GM19025 (cell line): ENCODE data around the gene UBAP1L.
"Not testable (repeated sequence)": the region's sequence is repeated elsewhere in the genome, so short reads cannot be mapped to it uniquely, and the experiment has no call there.

Experiments
- ATAC-seq: cut with Tn5 transposase; IDR thresholded peaks from one replicate; pipeline ENCODE4 v1.9.1; 2021; ENCODE audit warnings: mild to moderate bottlenecking, low read depth, moderate library complexity; ENCODE audit not compliant: unreplicated experiment

UBAP1L gene

GRCh38 chr15:65101411-65101890, 13.5 kb downstream of the UBAP1L start:
- no peak for ATAC-seq

- no peak for ATAC-seq
Measured at GRCh38 chr15:65100442-65100841, 14.6 kb downstream of the UBAP1L start.

GRCh38 chr15:65099801-65100200, 15.2 kb downstream of the UBAP1L start:
- not testable (repeated sequence) for ATAC-seq

DNA sequence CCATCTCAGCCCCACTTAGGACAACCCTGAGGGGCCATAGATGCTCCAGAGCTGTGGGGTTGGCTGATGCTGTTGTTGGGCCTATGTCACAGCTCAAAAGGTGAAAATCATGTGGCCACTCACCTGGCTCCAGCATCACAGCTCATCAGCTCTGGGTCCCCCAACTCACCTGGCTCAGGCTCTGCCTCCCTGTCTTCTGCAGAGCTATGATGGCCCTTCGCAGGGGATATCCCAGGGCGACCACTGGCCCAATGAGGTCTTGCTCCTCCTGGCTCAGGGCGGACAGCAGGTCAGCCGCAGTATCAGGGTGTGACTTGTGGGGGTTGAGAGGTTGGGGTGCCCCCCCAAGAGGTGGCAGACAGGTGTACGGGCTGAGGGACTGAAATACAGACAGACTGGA, 15.7 kb downstream of the UBAP1L start:
- ATAC-seq: no peak

DNA sequence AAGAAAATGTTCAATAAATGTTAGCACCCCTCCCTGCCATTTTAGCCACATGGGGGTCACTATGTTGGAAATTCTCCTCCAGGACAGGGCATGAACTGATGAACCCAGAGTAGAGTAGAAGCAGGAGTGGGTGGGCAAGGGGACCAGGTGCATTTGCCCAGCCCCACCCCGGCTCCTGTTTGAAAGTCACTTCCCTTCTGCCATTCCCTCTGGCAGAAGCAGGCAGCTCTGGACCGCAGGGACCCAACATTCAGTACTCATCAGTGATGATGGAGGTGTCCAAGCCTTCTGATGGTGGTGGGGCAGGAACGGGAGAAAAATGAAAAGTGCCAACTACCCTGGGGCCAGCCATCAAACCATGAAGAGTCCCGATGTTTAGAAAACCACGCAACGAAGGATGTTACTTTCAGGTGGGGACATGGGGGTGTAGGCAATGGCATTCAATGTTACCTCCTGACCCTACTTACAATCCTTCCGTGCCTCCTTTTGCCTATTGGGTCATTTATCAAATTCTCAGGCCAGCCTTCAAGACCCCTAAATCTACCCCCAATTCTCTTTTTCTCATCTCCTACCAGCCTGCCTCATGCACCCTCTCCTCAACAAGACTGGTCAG, 17.2 kb downstream of the UBAP1L start:
- no peak for ATAC-seq

DNA sequence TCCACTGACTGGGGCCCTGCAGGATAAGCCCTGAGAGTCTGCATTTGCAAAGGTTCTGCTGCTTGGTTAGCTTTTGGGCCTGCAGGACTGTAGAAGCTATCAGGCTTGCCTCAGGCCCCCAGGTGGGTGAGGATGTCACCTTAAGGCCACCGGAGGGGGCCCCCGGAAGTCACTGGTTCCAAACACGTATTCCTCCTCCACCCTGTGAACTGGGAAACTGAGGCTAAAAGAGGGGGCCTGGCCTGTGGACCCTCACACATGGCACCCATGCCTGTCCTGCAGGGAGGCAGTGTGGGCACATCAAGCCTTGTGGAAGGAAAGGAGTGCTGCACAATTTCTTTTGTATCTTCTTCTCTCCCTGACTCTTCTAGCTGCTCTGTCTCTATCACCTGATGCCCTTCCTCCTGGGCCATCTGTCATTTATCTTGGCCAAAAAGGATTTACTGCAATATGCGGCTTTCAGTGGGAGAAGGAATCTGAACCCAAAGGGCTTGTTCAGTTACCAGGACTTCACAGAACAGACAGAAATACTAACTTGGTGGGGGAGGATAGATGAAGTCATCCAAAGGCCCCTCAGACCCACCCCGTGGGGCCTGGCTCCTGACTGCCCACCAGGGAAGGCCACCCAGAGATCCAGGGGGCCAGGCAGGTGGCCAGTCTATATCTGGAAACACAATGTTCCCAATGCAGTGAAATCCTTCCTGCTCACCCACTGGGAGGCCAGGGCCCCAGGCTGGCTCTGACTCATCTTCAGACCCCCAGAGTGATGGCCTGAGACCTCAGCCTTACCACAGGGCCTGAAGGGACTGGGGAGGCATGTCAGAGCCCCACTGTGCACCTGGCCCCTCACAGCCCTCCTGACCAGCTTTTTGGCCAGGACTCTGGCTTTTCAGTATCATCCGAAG, 18.3 kb downstream of the UBAP1L start:
- no peak for ATAC-seq

DNA sequence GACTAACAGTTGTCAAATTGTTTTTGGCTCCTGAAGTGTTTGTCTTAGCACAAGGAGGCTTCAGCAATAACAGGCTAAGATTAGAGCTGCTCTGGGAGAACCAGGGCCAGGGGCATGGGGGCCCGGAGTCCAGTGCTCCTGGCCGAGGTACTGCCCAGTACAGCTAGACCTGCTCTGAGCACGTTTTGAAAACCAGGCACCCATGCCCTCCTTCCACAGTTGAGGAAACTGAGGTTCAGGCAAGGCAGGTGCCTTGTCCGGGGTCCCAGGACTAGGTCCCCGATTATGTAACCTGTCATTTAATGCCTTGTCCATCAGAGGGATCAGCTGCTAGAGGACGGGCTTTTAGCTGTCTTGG, 19.3 kb downstream of the UBAP1L start:
- no peak for ATAC-seq

DNA sequence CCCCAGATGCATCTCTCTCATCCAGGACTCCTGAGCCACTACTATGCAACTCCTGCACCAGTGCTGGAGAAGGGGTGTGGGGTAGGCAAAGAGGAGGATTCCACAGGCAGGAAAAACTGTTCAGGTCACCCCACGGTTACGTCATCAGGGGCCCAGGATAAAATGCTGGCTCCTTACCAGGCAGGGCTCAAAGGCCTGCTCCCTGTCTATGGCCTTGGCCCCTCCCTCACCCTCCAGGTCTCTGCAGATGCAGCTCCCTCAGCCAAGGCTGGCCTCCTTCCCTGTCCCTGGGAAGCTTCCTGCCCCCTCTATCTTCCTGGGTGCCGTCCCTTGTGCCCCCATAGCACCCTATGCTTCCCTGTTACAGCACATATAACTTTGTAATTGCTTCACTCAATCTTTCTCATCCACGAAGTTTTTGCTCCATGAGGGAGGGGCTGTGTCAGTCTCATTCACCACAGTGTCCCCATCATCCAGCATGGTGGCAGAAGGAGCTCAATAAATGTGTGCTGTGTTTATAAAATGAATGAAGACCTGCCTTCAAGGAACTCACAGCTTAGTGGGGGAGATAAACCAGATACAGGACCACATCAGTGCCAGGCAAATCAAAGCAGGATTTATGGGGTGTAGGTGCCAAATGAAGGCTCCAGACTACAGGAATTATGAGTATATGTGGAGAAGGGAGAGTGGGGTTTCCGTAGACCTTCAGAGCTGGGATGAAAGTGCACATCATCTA, 19.8 kb downstream of the UBAP1L start:
- ATAC-seq: no peak

- ATAC-seq: no peak
Measured at GRCh38 chr15:65094294-65094995, 20.6 kb downstream of the UBAP1L start.

DNA sequence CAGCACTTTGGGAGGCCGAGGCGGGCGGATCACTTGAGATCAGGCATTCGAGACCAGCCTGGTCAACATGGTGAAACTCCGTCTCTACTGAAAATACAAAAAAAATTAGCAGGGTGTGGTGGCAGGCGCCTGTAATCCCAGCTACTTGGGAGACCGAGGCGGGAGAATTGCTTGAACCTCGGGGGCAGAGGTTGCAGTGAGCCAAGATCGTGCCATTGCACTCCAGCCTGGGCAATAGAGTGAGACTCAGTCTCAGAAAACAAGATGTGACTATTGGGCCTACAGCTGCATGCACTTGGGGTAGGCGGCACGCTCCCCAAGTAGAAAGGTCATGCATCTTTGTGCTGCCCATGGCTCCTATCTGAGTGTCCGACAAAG, 21.2 kb downstream of the UBAP1L start:
- ATAC-seq: not testable (repeated sequence)

- no peak for ATAC-seq
Measured at GRCh38 chr15:65092911-65093792, 21.8 kb downstream of the UBAP1L start.

GRCh38 chr15:65091946-65092770, 22.8 kb downstream of the UBAP1L start:
- no peak for ATAC-seq

- ATAC-seq: no peak
Measured at GRCh38 chr15:65089206-65089824, 25.7 kb downstream of the UBAP1L start.

DNA sequence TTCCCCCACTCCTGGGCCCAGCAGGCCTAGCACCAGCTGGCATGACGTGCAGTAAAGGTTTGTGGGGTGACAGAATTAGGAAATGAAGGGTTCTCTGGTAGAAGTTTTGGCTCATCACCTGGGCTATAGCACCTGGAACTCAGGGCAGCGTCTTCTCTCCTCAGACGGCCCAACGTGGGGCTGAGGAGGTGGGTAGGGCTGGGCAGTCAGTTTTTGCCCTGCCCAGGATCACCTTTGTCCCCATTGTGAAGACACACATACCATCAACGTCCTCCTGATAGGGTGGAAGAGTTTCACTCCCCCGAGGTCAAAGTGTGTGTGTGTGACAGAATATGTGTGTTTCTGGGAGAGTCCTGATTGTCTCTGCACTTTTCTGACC, 26.4 kb downstream of the UBAP1L start:
- ATAC-seq: no peak

- ATAC-seq: no peak
Measured at GRCh38 chr15:65087873-65088642, 26.9 kb downstream of the UBAP1L start.

DNA sequence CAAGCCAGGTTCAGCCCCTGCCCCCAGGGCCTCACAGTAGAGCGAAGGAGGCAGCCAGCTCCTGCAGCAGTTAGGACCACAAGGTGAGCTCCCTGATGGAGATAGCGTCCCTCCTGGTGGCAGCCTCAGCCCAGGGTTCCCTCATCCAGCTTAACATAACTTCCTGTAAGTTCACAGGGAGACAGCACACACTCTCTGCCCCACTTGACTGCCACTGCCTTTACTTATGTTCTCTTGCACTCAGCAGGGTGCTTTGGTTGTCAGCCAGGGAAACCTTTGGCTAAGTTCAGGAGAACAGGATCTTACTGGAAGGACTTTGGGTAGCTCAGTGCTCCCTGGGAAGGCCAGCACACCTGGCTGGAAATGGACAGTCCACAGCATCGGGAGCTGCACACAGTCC, 27.6 kb downstream of the UBAP1L start:
- ATAC-seq: no peak

GRCh38 chr15:65086680-65087111, 28.3 kb downstream of the UBAP1L start:
- no peak for ATAC-seq
